IMR-90 (cell line): ENCODE data around the gene SLAMF8. TPM values are rescaled to one million over a fixed set of nuclear protein-coding genes. Genes with fewer than 3 reads are reported as not detected.

Source experiments
- ATAC-seq: fragments of 200-7000 bp; cut with Tn5 transposase; 2 replicates; pipeline ENCODE4 v1.9.1; 2020; ENCODE audit warnings: low read depth, mild to moderate bottlenecking, moderate library complexity
- BruUV-seq: library from RNA; stranded (reverse); fragments of 400-500 nt; replicated peaks from 2 replicates; lab custom pipeline; 2021; lab: Mats Ljungman, UMichigan
- CTCF ChIA-PET: fragments of 300-600 bp; formaldehyde crosslinking; extraction: SDS; loops from one replicate; lab custom pipeline; 2021; ENCODE audit warnings: antibody characterized with exemption; lab: Yijun Ruan, JAX
- POLR2A ChIA-PET: fragments of 300-600 bp; sonication (Branson Sonifier 250); formaldehyde crosslinking; loops from one replicate; lab custom pipeline; 2022; ENCODE audit warnings: antibody characterized with exemption; ENCODE audit not compliant: unreplicated experiment; lab: Charles Lee
- DNase-seq: peaks from one replicate; pipeline ENCODE4 v3.0.0; 2013
- H2AFZ ChIP-seq: replicated peaks from 2 replicates; pipeline ENCODE3; 2013; ENCODE audit warnings: low read length, mild to moderate bottlenecking; ENCODE audit not compliant: poor library complexity
- H2AK5ac ChIP-seq: 2 replicates; pipeline ENCODE4 v1.6.1; 2013; ENCODE audit warnings: low read depth, low read length, inconsistent platforms
- H2AK9ac ChIP-seq: replicated peaks from 2 replicates; pipeline ENCODE3; 2013; ENCODE audit warnings: mild to moderate bottlenecking, low read depth, low read length, moderate library complexity; ENCODE audit not compliant: poor library complexity
- H2BK120ac ChIP-seq: 2 replicates; pipeline ENCODE4 v1.6.1; 2013; ENCODE audit warnings: low read depth, low read length, inconsistent platforms
- H2BK15ac ChIP-seq: 3 replicates; pipeline ENCODE4 v1.6.1; 2013; ENCODE audit warnings: low read depth, low read length, inconsistent platforms
- H2BK20ac ChIP-seq: 2 replicates; pipeline ENCODE4 v1.6.1; 2013; ENCODE audit warnings: low read depth, mild to moderate bottlenecking, inconsistent platforms, low read length, moderate library complexity
- H2BK5ac ChIP-seq: 2 replicates; pipeline ENCODE4 v1.6.1; 2013; ENCODE audit warnings: mild to moderate bottlenecking, low read depth, low read length, inconsistent platforms; ENCODE audit not compliant: poor library complexity, severe bottlenecking
- H3K14ac ChIP-seq: replicated peaks from 2 replicates; pipeline ENCODE4 v1.6.1; 2013; ENCODE audit warnings: low read depth, low read length, inconsistent platforms
- H3K18ac ChIP-seq: 2 replicates; pipeline ENCODE4 v1.6.1; 2013; ENCODE audit warnings: low read depth, low read length, control low read depth
- H3K23ac ChIP-seq: 2 replicates; pipeline ENCODE4 v1.6.1; 2013; ENCODE audit warnings: low read depth, low read length, inconsistent platforms
- H3K27ac ChIP-seq: 2 replicates; pipeline ENCODE4 v1.5.1; 2013; ENCODE audit warnings: mild to moderate bottlenecking, control low read depth, low read length; ENCODE audit not compliant: insufficient read depth
- H3K27me3 ChIP-seq: 2 replicates; pipeline ENCODE4 v1.6.1; 2013; ENCODE audit warnings: low read length; ENCODE audit not compliant: control insufficient read depth, insufficient read depth
- H3K36me3 ChIP-seq: 2 replicates; pipeline ENCODE4 v1.6.1; 2013; ENCODE audit warnings: low read length, mixed read lengths; ENCODE audit not compliant: control insufficient read depth, insufficient read depth
- H3K4ac ChIP-seq: 2 replicates; pipeline ENCODE4 v1.6.1; 2013; ENCODE audit warnings: low read depth, low read length, inconsistent platforms
- H3K4me1 ChIP-seq: 2 replicates; pipeline ENCODE4 v1.6.1; 2013; ENCODE audit warnings: low read length, mixed read lengths; ENCODE audit not compliant: control insufficient read depth, insufficient read depth
- H3K4me2 ChIP-seq: 2 replicates; pipeline ENCODE4 v1.6.1; 2013; ENCODE audit warnings: low read depth, mild to moderate bottlenecking, control low read depth, low read length, moderate library complexity
- H3K4me3 ChIP-seq: 2 replicates; pipeline ENCODE4 v1.5.1; 2013; ENCODE audit warnings: low read depth, mild to moderate bottlenecking, control low read depth, low read length, moderate library complexity; ENCODE audit not compliant: insufficient read depth
- H3K56ac ChIP-seq: 2 replicates; pipeline ENCODE4 v1.6.1; 2013; ENCODE audit warnings: low read length, inconsistent platforms; ENCODE audit not compliant: insufficient read depth; ENCODE audit errors: extremely low read depth
- H3K79me1 ChIP-seq, 2 experiments: 2 replicates each; pipeline ENCODE4 v1.6.1; 2013; ENCODE audit warnings: low read length in 2 of 2, inconsistent platforms in 1 of 2, low read depth in 1 of 2
- H3K9ac ChIP-seq: 2 replicates; pipeline ENCODE4 v1.6.1; 2013; ENCODE audit warnings: low read depth, low read length, control low read depth
- H3K9me1 ChIP-seq: 2 replicates; pipeline ENCODE4 v1.6.1; 2013; ENCODE audit warnings: low read length, inconsistent platforms; ENCODE audit not compliant: insufficient read depth
- H3K9me3 ChIP-seq: 2 replicates; pipeline ENCODE4 v1.6.1; 2013; ENCODE audit warnings: low read length; ENCODE audit not compliant: control insufficient read depth, insufficient read depth
- H4K20me1 ChIP-seq: 2 replicates; pipeline ENCODE4 v1.6.1; 2013; ENCODE audit warnings: low read length, inconsistent platforms; ENCODE audit not compliant: insufficient read depth
- H4K5ac ChIP-seq: 2 replicates; pipeline ENCODE4 v1.6.1; 2013; ENCODE audit warnings: mild to moderate bottlenecking, low read depth, low read length, control low read depth
- H4K8ac ChIP-seq, 2 experiments: 2 replicates each; pipeline ENCODE4 v1.6.1; 2013; ENCODE audit warnings: low read depth in 2 of 2, low read length in 2 of 2, control low read depth in 1 of 2, inconsistent platforms in 1 of 2
- H4K91ac ChIP-seq: 2 replicates; pipeline ENCODE4 v1.6.1; 2013; ENCODE audit warnings: low read depth, low read length, inconsistent platforms; ENCODE audit not compliant: insufficient read depth
- BHLHE40 ChIP-seq: fragments of 150-350 bp; IDR thresholded peaks from 2 replicates; pipeline ENCODE4 v1.6.1; 2016; ENCODE audit warnings: mild to moderate bottlenecking, low read depth, low read length
- FOS ChIP-seq: fragments of 150-350 bp; IDR thresholded peaks from 2 replicates; pipeline ENCODE4 v1.6.1; 2016; ENCODE audit warnings: low read depth, low read length
- RCOR1 ChIP-seq: IDR thresholded peaks from 2 replicates; pipeline ENCODE4 v1.6.1; 2012; ENCODE audit warnings: mild to moderate bottlenecking, low read length, improper control_type of control experiment; ENCODE audit not compliant: insufficient replicate concordance
- WGBS, 2 experiments: methylation state at CpG; one replicate each; pipeline versions ENCODE4 v1.1.5 to v1.1.7; 2013; ENCODE audit warnings: missing lambda C conversion rate in 2 of 2; ENCODE audit not compliant: insufficient read length in 1 of 2; ENCODE audit errors: extremely low coverage in 2 of 2; 5-methylcytosine and 5-hydroxymethylcytosine counted together
- dilution Hi-C: fragments of 300-500 bp; cut with HindIII; formaldehyde crosslinking; loops from one replicate; pipeline ENCODE4 v1.14.3; 2018; ENCODE audit warnings: low sequenced_read_pairs; ENCODE audit not compliant: unreplicated experiment
- in situ Hi-C: fragments of 300-500 bp; cut with MboI; formaldehyde crosslinking; loops from 3 replicates; pipeline ENCODE4 v1.14.3; 2019; ENCODE audit warnings: low sequenced_read_pairs, inconsistent platforms, mixed read lengths
- intact Hi-C: fragments of 100-400 bp; cut with micrococcal nuclease; formaldehyde crosslinking; loops from 2 replicates; pipeline ENCODE4 v1.10.0; 2022
- polyA plus RNA-seq, 3 experiments: library from polyadenylated mRNA; depleted of rRNA; stranded (reverse); fragments of >200 nt; gene quantifications; 2 replicates each; pipeline ENCODE4 v1.2.3, GENCODE V29; 2012; ENCODE audit warnings: low replicate concordance in 1 of 3
- total RNA-seq: library from RNA; depleted of rRNA; stranded (reverse); fragments of >200 nt; gene quantifications from 2 replicates; pipeline ENCODE4 v1.2.3, GENCODE V29; 2012

The SLAMF8 gene
- total and polyA plus RNA-seq, 2 of the 4 experiments (the other 2 are of a cell fraction), result 0.07 TPM; not detected in 1

DNA sequence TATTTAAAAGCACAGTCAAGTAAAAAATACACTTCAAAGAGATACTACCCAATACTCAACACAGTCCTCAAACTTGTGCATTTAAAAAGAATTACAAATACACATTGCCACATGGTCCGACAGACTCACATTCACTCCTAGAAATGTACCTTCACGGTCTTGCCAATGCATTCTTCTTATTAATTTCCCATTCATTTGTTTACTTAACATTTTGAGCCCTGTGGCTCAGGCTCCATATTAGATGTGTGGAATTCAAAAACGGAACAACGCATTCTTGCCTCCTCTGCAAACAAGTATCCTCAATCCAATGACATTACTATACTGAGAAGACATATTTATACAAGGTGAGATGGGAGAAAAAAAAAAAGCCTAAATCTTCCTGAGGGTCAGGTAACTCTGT lies 48.4 kb upstream of the SLAMF8 start:
- CTCF ChIA-PET, result no interaction called here
- Histone ChIP-seq H3K27me3 (peaks cover 1% of the 10 kb centered on the region; the same call in 1 of the 2 replicates), H2BK20ac (no peak overlapping the region), H3K56ac (no peak overlapping the region), H2BK15ac (no peak overlapping the region), H3K9me1 (no peaks in the 10 kb centered on the region), H3K9me3 (no peaks in the 10 kb centered on the region), H4K20me1 (no peaks in the 10 kb centered on the region), H2AK5ac (no peak overlapping the region), H3K36me3 (no peaks in the 10 kb centered on the region), H4K91ac (no peak overlapping the region), H2AK9ac (no peak overlapping the region), H2BK5ac (no peak overlapping the region), H3K27ac (no peak overlapping the region), H3K9ac (no peak overlapping the region), H4K5ac (no peak overlapping the region), H3K18ac (no peak overlapping the region), H3K4me3 (no peak overlapping the region), H3K4me1 (no peaks in the 10 kb centered on the region), H2BK120ac (no peak overlapping the region), H2AFZ (no peak overlapping the region), H3K79me1 (no peaks in the 10 kb centered on the region), H3K4ac (no peak overlapping the region), H3K14ac (no peak overlapping the region), H3K4me2 (no peak overlapping the region), H3K23ac (no peak overlapping the region), H4K8ac (no peak overlapping the region)
- TF ChIP-seq BHLHE40 (no peak), RCOR1 (no peak), FOS (no peak)
- ATAC-seq (no peak), DNase-seq (no peak)
- POLR2A ChIA-PET, result no interaction called here
- intact Hi-C loops, result no loop called here
- dilution Hi-C loops, result loop anchor here (25.0 kb wide), 1 partner anchor 109 kb away; no protein-coding TSS in a partner anchor
- WGBS, 2 experiments, result 40% methylated on average over 1 of the region's 4 CpGs; no CpG with 5 or more reads in 1 of the 2 experiments
- in situ Hi-C loops, result no loop called here
- BruUV-seq, result no TSS peak
